Measurements from ENCODE around the gene GIMAP1.
"Not testable (repeated sequence)": the region's sequence is repeated elsewhere in the genome, so short reads cannot be mapped to it uniquely, and the experiment has no call there.

GIMAP1 gene

DNA sequence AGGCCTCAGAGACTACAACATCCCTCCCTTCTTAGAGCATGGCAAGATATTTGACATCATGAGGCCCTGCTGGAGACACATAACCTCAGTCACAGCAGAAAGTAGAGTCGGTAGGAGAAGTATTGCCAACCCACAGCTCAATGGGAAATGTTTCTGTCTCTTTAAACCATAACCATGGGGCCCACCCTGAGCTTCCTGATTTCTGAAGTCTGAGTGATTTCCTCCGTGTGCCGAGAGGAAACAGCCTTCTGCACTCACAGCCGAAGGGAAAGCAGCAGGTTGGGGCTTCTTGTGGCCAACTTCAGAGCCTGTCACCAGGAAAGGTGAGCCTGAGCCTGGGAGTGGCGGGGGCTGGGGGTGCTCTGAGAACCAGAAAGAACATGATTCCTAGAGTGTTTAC lies at the start of gene GIMAP1:
Gene GIMAP1, plus strand, starts transcription at position 246 of the 400 bp plus-strand sequence. CDS start 2,435 bp downstream, outside the sequence.
- Histone ChIP-seq H3K27me3 (ENCODE audit: insufficient read depth, low read length) (no peaks in the 10 kb centered on the region), H3K79me2 (ENCODE audit: control insufficient read depth, insufficient read depth, low read length, unreplicated experiment) (no peaks in the 10 kb centered on the region), H3K27ac (ENCODE audit: low read depth, low read length) (no peak within 1 kb of the TSS), H3K4me1 (ENCODE audit: control insufficient read depth, insufficient read depth, low read length, unreplicated experiment) (no peaks in the 10 kb centered on the region), H3K4me3 (ENCODE audit: low read depth, low read length) (no peak within 1 kb of the TSS), H2AFZ (ENCODE audit: low read length, unreplicated experiment) (no peak within 1 kb of the TSS), H3K36me3 (ENCODE audit: insufficient read depth, low read length) (no peaks in the 10 kb centered on the region)

DNA sequence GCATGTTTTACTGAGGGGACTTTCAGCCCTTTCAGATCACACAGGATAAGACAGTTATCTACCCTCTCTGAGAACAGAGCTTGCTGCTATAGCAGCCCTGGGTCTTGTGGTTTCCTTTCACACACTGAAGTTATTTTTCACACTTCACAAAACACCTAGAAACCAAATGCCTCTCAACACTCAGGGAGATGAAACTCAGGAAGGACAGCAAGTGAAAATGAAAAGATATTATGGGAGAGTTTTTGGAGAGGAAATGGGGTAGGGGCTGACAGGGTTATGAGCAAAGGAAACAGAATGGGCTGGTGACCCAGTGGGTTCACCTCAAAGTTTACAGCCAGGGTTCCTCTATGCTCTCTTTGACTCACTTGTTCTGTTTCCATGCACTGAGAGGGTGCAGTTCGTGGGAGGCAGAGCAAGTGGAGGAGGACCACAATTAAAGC lies 47.9 kb upstream of the GIMAP1 start:
- no peak overlapping the region for H3K27ac ChIP-seq (ENCODE audit: low read depth, low read length)
- no peaks in the 10 kb centered on the region for H3K36me3 ChIP-seq (ENCODE audit: insufficient read depth, low read length)
- H3K27me3 ChIP-seq (ENCODE audit: insufficient read depth, low read length), result no peaks in the 10 kb centered on the region
- H3K4me3 ChIP-seq (ENCODE audit: low read depth, low read length), result no peak overlapping the region
- no peaks in the 10 kb centered on the region for H3K79me2 ChIP-seq (ENCODE audit: control insufficient read depth, insufficient read depth, low read length, unreplicated experiment)
- no peaks in the 10 kb centered on the region for H3K4me1 ChIP-seq (ENCODE audit: control insufficient read depth, insufficient read depth, low read length, unreplicated experiment)
- H2AFZ ChIP-seq (ENCODE audit: low read length, unreplicated experiment), result no peak overlapping the region

DNA sequence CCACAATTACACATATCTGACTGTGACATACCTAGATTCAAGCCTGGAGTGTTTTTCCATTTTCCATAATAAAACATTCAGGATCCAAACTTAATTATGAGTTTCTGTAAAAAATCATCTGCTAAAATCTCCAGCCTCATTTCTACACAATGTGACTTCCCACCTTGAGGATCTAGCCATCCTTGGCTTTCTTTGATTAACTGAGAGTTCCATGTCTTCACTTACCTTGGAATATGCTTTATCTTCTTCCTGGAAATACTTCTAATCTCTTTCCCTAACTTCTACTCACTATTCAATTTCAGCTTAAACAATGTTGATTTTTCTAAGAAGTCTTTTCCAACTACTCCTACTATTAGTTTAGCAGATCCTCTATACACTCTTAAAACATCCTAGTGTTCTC lies 47.4 kb upstream of the GIMAP1 start:
- Histone ChIP-seq H3K4me1 (ENCODE audit: control insufficient read depth, insufficient read depth, low read length, unreplicated experiment) (no peaks in the 10 kb centered on the region), H3K36me3 (ENCODE audit: insufficient read depth, low read length) (no peaks in the 10 kb centered on the region), H2AFZ (ENCODE audit: low read length, unreplicated experiment) (no peak overlapping the region), H3K4me3 (ENCODE audit: low read depth, low read length) (no peak overlapping the region), H3K79me2 (ENCODE audit: control insufficient read depth, insufficient read depth, low read length, unreplicated experiment) (no peaks in the 10 kb centered on the region), H3K27me3 (ENCODE audit: insufficient read depth, low read length) (no peaks in the 10 kb centered on the region), H3K27ac (ENCODE audit: low read depth, low read length) (no peak overlapping the region)

DNA sequence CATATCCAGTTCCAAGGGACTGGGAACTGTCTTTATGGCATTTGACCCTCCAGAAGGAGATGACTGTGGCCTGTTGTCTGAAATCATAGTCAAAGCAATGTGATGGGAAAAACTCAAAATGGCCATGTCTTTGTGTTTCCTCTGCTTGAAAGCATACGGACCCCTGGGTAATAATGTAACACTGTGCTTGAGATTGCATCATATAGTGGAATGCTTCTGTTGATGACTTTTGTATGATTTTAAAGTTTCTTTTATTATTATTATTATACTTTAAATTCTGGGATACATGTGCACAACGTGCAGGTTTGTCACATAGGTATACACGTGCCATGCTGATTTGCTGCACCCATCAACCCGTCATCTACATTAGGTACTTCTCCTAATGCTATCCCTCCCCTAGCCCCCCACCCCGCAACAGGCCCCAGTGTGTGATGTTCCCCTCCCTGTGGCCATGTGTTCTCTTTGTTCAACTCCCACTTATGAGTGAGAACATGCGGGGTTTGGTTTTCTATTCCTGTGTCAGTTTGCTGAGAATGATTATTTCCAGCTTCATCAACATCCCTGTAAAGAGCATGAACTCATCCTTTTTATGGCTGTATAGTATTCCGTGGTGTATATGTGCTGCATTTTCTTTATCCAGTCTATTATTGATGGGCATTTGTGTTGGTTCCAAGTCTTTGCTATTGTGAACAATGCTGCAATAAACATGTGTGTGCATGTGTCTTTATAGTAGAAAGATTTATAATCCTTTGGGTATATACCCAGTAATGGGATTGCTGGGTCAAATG lies 44.4 kb upstream of the GIMAP1 start:
- not testable (repeated sequence) for H3K4me1 ChIP-seq (ENCODE audit: control insufficient read depth, insufficient read depth, low read length, unreplicated experiment)

DNA sequence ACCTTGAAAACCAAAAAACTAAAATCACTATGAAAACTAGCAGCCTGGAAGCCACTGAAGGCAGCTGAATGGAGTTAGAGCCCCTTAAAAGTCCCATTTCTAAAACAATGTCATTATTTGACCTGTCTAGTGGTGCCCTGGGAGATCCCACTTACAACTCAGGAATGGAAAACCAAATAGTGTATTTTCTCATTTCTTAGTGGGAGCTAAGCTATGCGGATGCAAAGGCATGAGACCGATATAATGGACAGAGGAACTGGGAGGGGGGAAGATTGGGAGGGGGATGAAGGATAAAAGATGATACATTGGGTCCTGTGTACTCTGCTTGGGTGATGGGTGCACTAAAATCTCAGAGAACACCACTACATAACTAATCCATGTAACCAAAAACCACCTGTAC lies 40.7 kb upstream of the GIMAP1 start:
- Histone ChIP-seq H3K4me3 (ENCODE audit: low read depth, low read length) (no peak overlapping the region), H3K79me2 (ENCODE audit: control insufficient read depth, insufficient read depth, low read length, unreplicated experiment) (no peaks in the 10 kb centered on the region), H2AFZ (ENCODE audit: low read length, unreplicated experiment) (no peak overlapping the region), H3K36me3 (ENCODE audit: insufficient read depth, low read length) (no peaks in the 10 kb centered on the region), H3K4me1 (ENCODE audit: control insufficient read depth, insufficient read depth, low read length, unreplicated experiment) (no peaks in the 10 kb centered on the region), H3K27me3 (ENCODE audit: insufficient read depth, low read length) (no peaks in the 10 kb centered on the region), H3K27ac (ENCODE audit: low read depth, low read length) (no peak overlapping the region)

More for the DNA sequence above, 44.4 kb upstream of the GIMAP1 start:
- not testable (repeated sequence) for H3K4me3 ChIP-seq (ENCODE audit: low read depth, low read length); H3K27ac ChIP-seq (ENCODE audit: low read depth, low read length); H3K36me3 ChIP-seq (ENCODE audit: insufficient read depth, low read length); H3K27me3 ChIP-seq (ENCODE audit: insufficient read depth, low read length); H3K79me2 ChIP-seq (ENCODE audit: control insufficient read depth, insufficient read depth, low read length, unreplicated experiment); H2AFZ ChIP-seq (ENCODE audit: low read length, unreplicated experiment)

DNA sequence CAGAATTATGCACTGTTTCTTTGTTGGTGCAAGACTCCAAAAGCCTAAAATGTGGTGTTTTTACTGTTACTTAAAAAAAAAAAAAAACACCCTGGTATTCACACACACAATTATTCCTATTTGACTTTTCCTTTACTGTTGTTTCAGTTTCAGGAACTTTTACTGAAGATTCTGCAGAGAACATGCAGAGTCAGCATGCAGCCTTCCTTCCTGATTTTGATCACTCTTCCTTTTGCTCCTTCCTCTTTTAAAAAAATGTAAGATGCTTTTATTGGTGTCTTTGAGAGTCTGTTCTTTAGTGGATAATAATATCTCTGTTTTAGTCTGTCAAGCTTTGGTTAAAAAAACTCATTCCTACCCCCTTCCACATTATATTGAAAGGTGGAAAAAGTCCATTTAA lies 40.1 kb upstream of the GIMAP1 start:
- not testable (repeated sequence) for H3K27ac ChIP-seq (ENCODE audit: low read depth, low read length); H3K4me1 ChIP-seq (ENCODE audit: control insufficient read depth, insufficient read depth, low read length, unreplicated experiment); H3K27me3 ChIP-seq (ENCODE audit: insufficient read depth, low read length); H2AFZ ChIP-seq (ENCODE audit: low read length, unreplicated experiment); H3K36me3 ChIP-seq (ENCODE audit: insufficient read depth, low read length); H3K4me3 ChIP-seq (ENCODE audit: low read depth, low read length); H3K79me2 ChIP-seq (ENCODE audit: control insufficient read depth, insufficient read depth, low read length, unreplicated experiment)

DNA sequence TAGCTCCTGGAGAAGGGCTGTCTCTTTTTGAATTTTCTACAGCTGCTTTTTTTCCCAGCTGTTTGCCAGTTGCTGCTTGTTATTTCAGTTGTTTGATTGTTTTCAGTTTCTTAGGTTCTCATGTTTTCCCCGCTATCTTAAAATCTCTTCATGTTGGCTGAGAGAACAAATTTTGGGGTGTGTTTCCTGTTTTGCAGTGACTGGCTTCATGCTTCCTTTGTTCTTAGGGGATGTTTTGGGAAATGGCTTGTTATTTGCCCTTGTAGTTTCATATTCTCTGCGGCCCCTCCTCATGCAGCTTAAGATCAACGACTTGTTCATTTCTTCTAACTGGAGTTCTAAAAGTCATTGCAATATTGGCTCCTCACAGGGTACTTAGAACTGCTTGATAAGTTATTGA lies 39.6 kb upstream of the GIMAP1 start:
- not testable (repeated sequence) for H2AFZ ChIP-seq (ENCODE audit: low read length, unreplicated experiment); H3K4me3 ChIP-seq (ENCODE audit: low read depth, low read length); H3K27me3 ChIP-seq (ENCODE audit: insufficient read depth, low read length); H3K4me1 ChIP-seq (ENCODE audit: control insufficient read depth, insufficient read depth, low read length, unreplicated experiment); H3K27ac ChIP-seq (ENCODE audit: low read depth, low read length); H3K36me3 ChIP-seq (ENCODE audit: insufficient read depth, low read length); H3K79me2 ChIP-seq (ENCODE audit: control insufficient read depth, insufficient read depth, low read length, unreplicated experiment)

DNA sequence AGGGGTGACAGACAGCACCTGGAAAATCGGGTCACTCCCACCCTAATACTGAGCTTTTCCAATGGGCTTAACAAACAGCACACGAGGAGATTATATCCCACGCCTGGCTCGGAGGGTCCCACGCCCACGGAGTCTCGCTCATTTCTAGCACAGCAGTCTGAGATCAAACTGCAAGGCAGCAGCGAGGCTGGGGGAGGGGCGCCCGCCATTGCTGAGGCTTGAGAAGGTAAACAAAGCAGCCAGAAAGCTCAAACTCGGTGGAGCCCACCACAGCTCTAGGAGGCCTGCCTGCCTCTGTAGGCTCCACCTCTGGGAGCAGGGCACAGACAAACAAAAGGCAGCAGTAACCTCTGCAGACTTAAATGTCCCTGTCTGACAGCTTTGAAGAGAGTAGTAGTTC lies 37.8 kb upstream of the GIMAP1 start:
- not testable (repeated sequence) for H3K4me3 ChIP-seq (ENCODE audit: low read depth, low read length); H3K79me2 ChIP-seq (ENCODE audit: control insufficient read depth, insufficient read depth, low read length, unreplicated experiment); H3K4me1 ChIP-seq (ENCODE audit: control insufficient read depth, insufficient read depth, low read length, unreplicated experiment); H2AFZ ChIP-seq (ENCODE audit: low read length, unreplicated experiment); H3K27me3 ChIP-seq (ENCODE audit: insufficient read depth, low read length); H3K36me3 ChIP-seq (ENCODE audit: insufficient read depth, low read length); H3K27ac ChIP-seq (ENCODE audit: low read depth, low read length)

DNA sequence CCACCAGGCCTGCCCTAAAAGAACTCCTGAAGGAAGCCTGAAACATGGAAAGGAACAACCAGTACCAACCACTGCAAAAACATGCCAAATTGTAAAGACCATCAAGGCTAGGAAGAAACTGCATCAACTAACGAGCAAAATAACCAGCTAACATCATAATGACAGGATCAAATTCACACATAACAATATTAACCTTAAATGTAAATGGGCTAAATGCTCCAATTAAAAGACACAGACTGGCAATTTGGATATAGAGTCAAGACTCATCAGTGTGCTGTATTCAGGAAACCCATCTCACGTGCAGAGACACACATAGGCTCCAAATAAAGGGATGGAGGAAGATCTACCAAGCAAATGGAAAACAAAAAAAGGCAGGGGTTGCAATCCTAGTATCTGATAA lies 36.0 kb upstream of the GIMAP1 start:
- not testable (repeated sequence) for H3K36me3 ChIP-seq (ENCODE audit: insufficient read depth, low read length); H3K27me3 ChIP-seq (ENCODE audit: insufficient read depth, low read length); H3K4me3 ChIP-seq (ENCODE audit: low read depth, low read length); H3K4me1 ChIP-seq (ENCODE audit: control insufficient read depth, insufficient read depth, low read length, unreplicated experiment); H3K79me2 ChIP-seq (ENCODE audit: control insufficient read depth, insufficient read depth, low read length, unreplicated experiment); H2AFZ ChIP-seq (ENCODE audit: low read length, unreplicated experiment); H3K27ac ChIP-seq (ENCODE audit: low read depth, low read length)

DNA sequence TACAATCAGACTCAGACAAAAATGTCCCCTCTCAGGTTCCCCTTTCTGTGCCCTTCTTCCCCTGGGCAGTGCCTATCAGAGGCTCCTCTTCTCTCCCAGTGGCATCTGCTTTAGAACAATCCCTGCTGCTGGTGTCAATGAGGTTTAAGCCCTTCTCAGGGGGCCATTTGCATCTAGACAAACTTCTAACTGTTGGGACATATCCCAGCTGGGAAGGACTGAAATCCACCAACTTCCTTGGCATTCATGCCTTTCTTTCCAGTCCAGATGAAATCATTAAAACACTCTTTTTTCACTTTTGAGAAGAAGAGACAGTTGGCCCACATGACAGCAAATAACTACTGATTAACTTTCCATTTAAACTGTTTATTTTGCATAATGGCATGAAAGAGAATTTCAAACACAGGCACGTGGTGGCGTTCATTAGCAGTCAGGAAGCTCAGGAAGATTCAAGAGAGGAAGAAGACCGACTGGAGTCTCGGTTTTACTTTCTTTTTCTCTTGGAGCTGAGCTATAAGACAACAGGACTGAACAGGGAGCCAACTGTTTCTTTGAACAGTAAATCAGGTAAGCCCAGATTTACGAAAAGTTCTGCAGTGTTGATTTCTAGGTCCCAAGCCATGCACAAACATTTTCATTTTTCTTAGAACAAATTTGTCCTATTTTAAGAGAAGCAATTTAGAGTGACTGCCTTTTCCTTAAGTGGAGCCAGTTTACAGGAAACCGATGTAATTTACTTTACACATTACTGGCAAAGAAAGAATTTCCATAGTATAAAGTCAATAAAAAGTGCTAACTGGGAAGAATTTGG lies 31.0 kb upstream of the GIMAP1 start, which contains the start of gene GIMAP2:
Gene GIMAP2, plus strand, starts transcription at position 488 of the 811 bp plus-strand sequence. CDS start 1,354 bp downstream, outside the sequence.
- H3K27ac ChIP-seq (ENCODE audit: low read depth, low read length), result no peak within 1 kb of the TSS; the same call in 1 of the 2 replicates
- no peaks in the 10 kb centered on the region for H3K79me2 ChIP-seq (ENCODE audit: control insufficient read depth, insufficient read depth, low read length, unreplicated experiment)
- peaks cover 3% of the 10 kb centered on the region; the same call in 1 of the 2 replicates for H3K36me3 ChIP-seq (ENCODE audit: insufficient read depth, low read length)
- no peaks in the 10 kb centered on the region for H3K4me1 ChIP-seq (ENCODE audit: control insufficient read depth, insufficient read depth, low read length, unreplicated experiment)
- H2AFZ ChIP-seq (ENCODE audit: low read length, unreplicated experiment), result peak within 1 kb of the TSS; percentile 70
- no peaks in the 10 kb centered on the region for H3K27me3 ChIP-seq (ENCODE audit: insufficient read depth, low read length)
- H3K4me3 ChIP-seq (ENCODE audit: low read depth, low read length), result peak within 1 kb of the TSS; percentile 78

Data from ACC112 (cell line).